T-helper 1 cell treated with Interleukin-12 subunit alpha and Interleukin-12 subunit beta and Interleukin-4 antibody, amounts not matched to agents 30 μg/mL and 1 μg/mL, for 36 hours (primary cell): Measurements from ENCODE around the gene IFRD2.
"Not testable (repeated sequence)": the region's sequence is repeated elsewhere in the genome, so short reads cannot be mapped to it uniquely, and the experiment has no call there.

Source experiments
- H3K27ac Mint-ChIP-seq: one replicate; pipeline ENCODE4 v1.8.0; 2021; ENCODE audit warnings: mild to moderate bottlenecking, mixed read lengths
- H3K27me3 Mint-ChIP-seq: one replicate; pipeline ENCODE4 v1.8.0; 2021; ENCODE audit warnings: low read depth, mixed read lengths
- H3K36me3 Mint-ChIP-seq: one replicate; pipeline ENCODE4 v1.8.0; 2021; ENCODE audit warnings: low read depth, mixed read lengths
- H3K4me1 Mint-ChIP-seq: one replicate; pipeline ENCODE4 v1.8.0; 2021; ENCODE audit warnings: low read depth, mixed read lengths
- H3K4me3 Mint-ChIP-seq: one replicate; pipeline ENCODE4 v1.8.0; 2021; ENCODE audit warnings: mild to moderate bottlenecking, moderate library complexity, mixed read lengths
- H3K9me3 Mint-ChIP-seq: one replicate; pipeline ENCODE4 v1.8.0; 2021; ENCODE audit warnings: mixed read lengths

Gene IFRD2

DNA sequence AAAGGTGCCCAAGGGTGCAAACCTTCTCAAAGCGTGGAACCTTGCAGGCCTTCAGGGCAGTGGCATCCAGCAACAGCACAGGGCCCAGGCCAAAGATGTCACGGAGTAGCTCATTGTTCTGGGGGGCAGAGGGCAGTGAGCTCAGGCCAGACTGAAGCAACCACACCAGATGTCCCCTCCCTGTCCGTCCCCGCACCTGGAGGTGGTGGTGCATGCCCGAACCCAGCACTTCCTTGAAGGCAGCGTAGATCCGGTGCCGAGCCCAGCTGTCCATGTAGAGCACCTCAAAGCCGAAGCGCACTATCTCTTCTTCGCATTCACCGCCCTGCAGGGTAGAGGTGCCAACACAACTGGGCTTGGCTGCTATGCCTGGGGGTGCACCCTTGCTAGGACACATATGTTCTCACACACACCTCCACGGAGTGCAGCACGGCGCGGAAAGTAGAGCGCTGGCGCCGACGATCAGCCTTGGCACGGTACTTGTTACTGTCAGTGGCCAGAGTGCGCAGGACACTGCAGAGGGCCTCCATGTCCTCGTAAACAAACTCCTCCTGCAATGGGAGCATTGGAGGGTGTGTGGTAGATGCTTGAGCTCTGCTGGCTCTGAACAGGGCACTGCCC is 3.7 kb downstream of the IFRD2 start:
- Mint-ChIP-seq H3K36me3 (peaks cover 6% of the 10 kb centered on the region), H3K4me3 (no peak overlapping the region), H3K4me1 (peaks cover 15% of the 10 kb centered on the region), H3K27me3 (no peaks in the 10 kb centered on the region), H3K27ac (no peak overlapping the region), H3K9me3 (no peaks in the 10 kb centered on the region)

DNA sequence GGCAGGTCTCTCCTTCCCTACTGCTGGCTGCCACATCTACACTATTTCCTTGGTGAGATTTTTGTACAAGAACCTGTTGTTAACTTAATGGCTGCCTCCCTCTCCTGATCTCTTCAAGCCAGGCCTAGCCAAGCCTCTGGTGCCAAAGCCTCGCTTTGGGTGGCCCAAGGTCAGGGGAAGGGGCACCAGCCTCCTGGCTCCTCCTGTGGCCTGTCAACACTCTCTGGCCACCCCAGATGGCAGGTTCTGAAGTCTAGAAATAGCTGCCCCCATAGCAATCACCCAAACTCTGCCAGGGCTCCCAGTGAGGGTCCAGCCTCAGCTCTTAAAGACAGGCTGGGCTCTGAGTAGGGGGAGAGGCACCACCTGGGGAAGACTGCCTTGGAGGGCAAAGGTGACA is 5.0 kb downstream of the IFRD2 start:
- Mint-ChIP-seq H3K27ac (no peak overlapping the region), H3K27me3 (no peaks in the 10 kb centered on the region)

DNA sequence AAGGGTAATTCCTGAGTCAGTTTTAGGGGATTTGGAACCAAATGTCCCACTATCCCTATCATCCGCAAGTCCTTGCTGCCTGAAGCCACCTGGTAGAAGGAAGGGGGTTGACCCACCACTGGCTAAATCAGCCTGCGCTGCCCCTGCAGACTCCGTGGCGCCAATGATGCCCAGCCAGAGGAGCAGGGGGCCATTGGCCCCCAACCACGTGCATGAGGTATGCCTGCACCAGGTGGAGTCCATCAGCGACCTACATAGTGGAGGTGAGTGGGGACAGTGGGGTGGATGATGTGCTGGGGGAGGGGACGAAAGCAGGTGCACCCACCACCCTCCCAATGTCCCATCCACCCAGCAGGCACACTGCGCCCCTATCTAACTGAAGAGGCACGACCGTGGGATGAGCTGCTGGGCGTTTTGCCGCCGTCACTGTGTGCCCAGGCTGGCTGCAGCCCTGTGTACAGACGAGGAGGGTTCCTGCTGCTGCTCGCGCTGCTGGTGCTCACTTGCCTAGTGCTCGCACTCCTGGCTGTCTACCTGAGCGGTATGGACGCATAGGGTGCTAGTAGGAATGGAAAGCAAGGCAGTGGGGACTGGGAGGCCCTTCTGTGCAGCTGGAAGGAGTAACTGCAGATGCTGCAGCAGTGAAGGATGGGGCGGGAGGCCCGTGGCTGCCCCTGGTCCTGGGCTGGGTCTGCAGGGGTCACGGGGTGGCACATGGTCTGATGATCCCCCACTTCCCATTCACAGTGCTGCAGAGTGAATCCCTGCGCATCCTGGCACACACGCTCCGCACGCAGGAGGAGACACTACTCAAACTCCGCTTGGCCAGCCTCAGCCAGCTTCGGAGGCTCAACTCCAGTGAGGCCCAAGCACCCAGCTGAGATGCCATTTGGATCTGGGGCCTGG is 5.7 kb downstream of the IFRD2 start:
- H3K27ac Mint-ChIP-seq, result no peak overlapping the region
- no peaks in the 10 kb centered on the region for H3K9me3 Mint-ChIP-seq
- no peaks in the 10 kb centered on the region for H3K27me3 Mint-ChIP-seq
- peaks cover 6% of the 10 kb centered on the region for H3K36me3 Mint-ChIP-seq
- peaks cover 5% of the 10 kb centered on the region for H3K4me1 Mint-ChIP-seq
- H3K4me3 Mint-ChIP-seq, result no peak overlapping the region

More for the DNA sequence above, 5.0 kb downstream of the IFRD2 start:
- Mint-ChIP-seq H3K36me3 (peaks cover 6% of the 10 kb centered on the region), H3K4me1 (peaks cover 5% of the 10 kb centered on the region), H3K4me3 (no peak overlapping the region), H3K9me3 (no peaks in the 10 kb centered on the region)

DNA sequence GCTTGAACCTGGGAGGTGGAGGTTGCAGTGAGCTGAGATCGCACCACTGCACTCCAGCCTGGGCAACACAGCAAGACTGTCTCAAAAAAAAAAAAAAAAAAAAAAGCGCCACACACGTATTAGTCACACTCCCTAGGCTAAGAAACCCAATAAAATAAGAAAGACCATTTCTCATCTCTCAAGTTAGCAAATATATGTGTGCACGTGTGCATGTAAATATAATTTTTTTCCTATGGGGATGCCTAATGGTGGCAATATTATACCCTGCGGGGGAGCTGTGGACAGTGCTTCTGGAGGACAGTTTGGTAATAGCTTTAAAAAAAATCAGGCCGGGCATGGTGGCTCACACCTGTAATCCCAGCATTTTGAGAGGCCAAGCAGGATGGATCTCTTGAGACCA is 8.1 kb downstream of the IFRD2 start:
- not testable (repeated sequence) for H3K4me1 Mint-ChIP-seq, H3K4me3 Mint-ChIP-seq

DNA sequence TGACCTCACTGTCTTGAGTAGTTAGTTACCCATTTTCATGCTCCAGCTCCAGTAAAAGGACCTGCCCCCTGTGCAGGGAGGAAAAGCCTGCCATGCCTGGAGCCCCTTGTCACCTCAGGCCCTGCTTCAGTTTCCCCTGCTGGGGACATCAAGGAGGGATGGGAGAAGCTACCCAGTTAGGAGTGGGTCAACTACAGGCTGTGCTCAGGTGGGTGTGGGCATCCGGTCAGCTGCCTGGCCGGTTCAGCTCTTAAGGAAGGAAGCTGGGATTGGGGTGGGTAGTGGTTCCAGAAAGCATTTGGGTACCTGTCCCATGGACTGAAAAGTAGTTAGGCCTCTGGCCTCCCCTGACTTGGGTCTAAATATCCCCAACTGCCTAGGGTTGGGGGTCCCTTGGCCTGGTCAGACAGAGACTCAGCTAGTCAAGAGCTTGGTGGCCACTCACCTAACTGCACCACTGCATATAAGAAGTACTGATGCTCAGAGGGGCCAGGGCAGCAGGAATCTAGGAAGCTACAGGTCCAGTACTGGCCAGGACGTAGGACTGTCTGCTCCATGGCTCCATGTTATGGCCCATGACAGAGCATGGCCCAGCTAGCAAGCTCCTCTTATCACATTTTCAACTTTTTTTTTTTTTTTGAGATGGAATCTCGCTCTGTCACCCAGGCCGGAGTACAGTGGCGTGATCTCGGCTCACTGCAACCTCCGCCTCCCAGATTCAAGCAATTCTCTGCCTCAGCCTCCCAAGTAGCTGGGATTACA is 12.8 kb downstream of the IFRD2 start:
- Mint-ChIP-seq H3K27me3 (peaks cover 28% of the 10 kb centered on the region), H3K4me1 (peaks cover 9% of the 10 kb centered on the region), H3K27ac (no peak overlapping the region), H3K36me3 (no peaks in the 10 kb centered on the region), H3K9me3 (no peaks in the 10 kb centered on the region), H3K4me3 (no peak overlapping the region)

More for the DNA sequence above, 8.1 kb downstream of the IFRD2 start:
- not testable (repeated sequence) for H3K36me3 Mint-ChIP-seq, H3K27me3 Mint-ChIP-seq, H3K9me3 Mint-ChIP-seq, H3K27ac Mint-ChIP-seq

DNA sequence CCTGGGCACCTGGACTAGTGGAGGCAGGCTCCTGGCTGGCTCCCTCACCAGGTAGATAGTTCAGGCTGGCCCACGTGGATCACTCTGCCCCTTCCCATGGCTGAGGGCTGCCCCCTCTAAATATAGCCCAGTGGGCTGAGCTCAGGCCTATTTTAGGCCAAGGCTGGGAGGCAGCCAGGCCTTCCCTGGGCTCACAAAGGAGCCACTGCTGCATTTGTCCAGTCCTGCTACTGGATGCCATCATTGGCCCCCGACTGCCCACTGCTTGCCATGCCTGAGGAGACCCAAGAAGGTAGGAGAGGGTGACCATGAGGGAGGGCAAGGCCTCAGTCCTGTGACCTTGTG is 13.4 kb downstream of the IFRD2 start, which contains the start of gene LSMEM2:
Gene LSMEM2, plus strand, starts transcription at position 208 of the 345 bp plus-strand sequence. Its CDS starts 27 bp downstream, at position 235.
- Mint-ChIP-seq H3K27ac (no peak within 1 kb of the TSS), H3K27me3 (peaks cover 33% of the 10 kb centered on the region), H3K9me3 (no peaks in the 10 kb centered on the region), H3K4me3 (no peak within 1 kb of the TSS), H3K36me3 (no peaks in the 10 kb centered on the region), H3K4me1 (peaks cover 13% of the 10 kb centered on the region)

DNA sequence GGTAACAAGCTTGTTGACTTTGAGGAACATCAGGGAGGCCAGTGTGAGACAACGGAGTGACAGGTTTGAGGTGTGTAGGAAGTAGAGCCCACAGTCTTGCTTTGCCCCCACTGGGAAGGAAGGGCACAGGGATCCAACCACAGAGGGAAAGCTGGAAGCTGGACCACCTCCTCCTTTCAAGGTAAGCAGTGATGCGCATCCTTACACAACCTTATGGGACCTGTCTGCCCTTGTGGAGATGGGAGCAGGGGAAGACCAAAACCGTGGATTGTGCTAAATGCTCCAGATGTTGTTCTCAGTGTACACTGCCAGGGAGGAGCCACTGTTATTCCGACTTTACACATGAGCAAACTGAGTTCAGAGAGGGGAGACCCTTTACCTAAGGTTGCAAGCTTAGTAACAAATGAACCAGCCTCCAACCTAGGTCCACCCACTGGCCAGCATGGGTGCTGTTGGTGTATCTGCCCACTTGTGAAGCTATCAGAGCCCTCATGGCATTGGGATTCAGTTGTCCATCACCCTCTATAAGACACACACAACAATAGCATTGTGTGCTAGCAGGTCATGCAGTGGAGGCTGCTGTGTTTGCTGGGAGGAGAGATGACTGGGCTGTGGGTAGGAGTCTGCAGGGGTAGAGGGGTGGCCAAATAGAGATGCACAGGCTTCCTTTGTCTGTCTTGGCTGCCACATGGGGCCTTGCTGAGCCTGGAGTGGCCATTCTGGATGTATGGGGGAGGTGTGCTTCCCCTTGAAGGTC is 13.9 kb downstream of the IFRD2 start:
- H3K4me3 Mint-ChIP-seq, result no peak overlapping the region
- H3K27ac Mint-ChIP-seq, result no peak overlapping the region
- no peaks in the 10 kb centered on the region for H3K36me3 Mint-ChIP-seq
- peaks cover 13% of the 10 kb centered on the region for H3K4me1 Mint-ChIP-seq
- H3K9me3 Mint-ChIP-seq, result no peaks in the 10 kb centered on the region
- peaks cover 33% of the 10 kb centered on the region for H3K27me3 Mint-ChIP-seq

DNA sequence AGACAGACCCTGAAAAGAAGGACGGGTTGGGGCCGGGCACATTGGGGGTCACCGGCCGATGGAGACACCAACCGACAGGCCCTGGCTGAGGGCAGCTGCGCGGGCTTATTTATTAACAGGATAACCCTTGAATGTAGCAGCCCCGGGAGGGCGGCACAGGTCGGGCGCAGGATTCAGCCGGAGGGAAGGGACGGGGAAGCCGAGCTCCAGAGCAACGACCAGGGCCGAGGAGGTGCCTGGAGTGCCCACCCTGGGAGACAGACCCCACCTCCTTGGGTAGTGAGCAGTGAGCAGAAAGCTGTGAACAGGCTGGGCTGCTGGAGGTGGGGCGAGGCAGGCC is 15.5 kb downstream of the IFRD2 start:
- Mint-ChIP-seq H3K9me3 (no peaks in the 10 kb centered on the region), H3K4me1 (peaks cover 18% of the 10 kb centered on the region), H3K4me3 (no peak overlapping the region), H3K27ac (no peak overlapping the region), H3K27me3 (peaks cover 37% of the 10 kb centered on the region), H3K36me3 (no peaks in the 10 kb centered on the region)

DNA sequence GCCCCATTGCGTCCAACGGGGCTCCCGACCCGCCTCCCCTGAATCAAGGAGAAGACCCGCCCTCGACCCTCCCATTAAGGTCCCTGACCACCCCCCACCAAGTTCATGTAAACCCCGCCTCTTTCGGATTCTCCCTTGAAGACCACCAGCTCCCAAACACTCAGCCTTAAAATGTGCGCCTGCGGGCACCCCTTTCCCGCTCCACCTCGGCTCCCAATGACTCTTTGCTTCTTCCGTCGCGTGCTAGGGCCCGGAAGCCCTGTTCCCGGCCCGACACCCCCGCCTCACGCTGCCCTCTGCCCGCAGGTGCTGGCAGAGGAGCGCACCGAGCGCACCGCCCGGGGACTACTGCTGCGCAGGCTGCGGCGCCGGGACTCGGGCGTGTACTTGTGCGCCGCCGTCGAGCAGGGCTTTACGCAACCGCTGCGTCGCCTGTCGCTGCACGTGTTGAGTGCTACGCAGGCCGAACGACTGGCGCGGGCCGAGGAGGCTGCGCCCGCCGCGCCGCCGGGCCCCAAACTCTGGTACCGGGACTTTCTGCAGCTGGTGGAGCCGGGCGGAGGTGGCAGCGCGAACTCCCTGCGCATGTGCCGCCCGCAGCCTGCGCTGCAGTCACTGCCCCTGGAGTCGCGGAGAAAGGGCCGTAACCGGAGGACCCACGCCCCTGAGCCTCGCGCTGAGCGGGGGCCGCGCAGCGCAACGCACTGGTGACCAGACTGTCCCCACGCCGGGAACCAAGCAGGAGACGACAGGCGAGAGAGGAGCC is 16.1 kb downstream of the IFRD2 start:
- Mint-ChIP-seq H3K4me3 (peak overlapping the region; percentile 17), H3K9me3 (no peaks in the 10 kb centered on the region), H3K27ac (peak overlapping the region; percentile 15), H3K27me3 (peaks cover 37% of the 10 kb centered on the region), H3K4me1 (peaks cover 21% of the 10 kb centered on the region), H3K36me3 (no peaks in the 10 kb centered on the region)

DNA sequence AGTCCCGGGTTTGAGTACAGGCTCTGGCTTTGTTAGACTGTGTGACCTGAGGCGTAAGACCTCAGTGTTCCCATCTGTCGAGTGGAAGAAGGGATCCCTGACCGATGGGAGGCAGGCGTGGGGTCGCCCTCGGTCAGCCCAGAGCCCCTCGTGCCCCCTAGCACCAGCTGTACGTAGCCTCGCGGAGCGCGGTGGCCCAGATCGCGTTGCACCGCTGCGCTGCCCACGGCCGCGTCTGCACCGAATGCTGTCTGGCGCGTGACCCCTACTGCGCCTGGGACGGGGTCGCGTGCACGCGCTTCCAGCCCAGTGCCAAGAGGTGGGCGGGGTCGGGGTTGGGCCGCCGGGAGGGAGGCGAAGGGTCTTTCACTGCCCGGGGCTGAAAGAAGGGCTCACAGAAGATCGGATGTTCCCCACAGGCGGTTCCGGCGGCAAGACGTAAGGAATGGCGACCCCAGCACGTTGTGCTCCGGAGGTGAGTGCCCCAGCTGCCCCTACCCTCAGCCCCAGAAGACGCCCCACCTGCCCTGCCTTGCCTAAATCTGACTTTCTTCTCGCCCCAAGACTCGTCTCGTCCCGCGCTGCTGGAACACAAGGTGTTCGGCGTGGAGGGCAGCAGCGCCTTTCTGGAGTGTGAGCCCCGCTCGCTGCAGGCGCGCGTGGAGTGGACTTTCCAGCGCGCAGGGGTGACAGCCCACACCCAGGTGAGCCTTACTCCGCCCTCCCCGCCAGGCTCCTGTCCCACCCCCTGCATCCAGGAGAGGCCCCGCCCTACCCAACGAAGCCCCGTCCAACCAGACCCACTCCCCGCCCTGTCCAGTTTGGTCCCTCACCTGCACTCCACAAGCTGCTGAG is 16.9 kb downstream of the IFRD2 start:
- Mint-ChIP-seq H3K27ac (peak overlapping the region; percentile 31), H3K4me1 (peaks cover 21% of the 10 kb centered on the region), H3K36me3 (no peaks in the 10 kb centered on the region), H3K27me3 (peaks cover 37% of the 10 kb centered on the region), H3K4me3 (peak overlapping the region; percentile 17), H3K9me3 (no peaks in the 10 kb centered on the region)

DNA sequence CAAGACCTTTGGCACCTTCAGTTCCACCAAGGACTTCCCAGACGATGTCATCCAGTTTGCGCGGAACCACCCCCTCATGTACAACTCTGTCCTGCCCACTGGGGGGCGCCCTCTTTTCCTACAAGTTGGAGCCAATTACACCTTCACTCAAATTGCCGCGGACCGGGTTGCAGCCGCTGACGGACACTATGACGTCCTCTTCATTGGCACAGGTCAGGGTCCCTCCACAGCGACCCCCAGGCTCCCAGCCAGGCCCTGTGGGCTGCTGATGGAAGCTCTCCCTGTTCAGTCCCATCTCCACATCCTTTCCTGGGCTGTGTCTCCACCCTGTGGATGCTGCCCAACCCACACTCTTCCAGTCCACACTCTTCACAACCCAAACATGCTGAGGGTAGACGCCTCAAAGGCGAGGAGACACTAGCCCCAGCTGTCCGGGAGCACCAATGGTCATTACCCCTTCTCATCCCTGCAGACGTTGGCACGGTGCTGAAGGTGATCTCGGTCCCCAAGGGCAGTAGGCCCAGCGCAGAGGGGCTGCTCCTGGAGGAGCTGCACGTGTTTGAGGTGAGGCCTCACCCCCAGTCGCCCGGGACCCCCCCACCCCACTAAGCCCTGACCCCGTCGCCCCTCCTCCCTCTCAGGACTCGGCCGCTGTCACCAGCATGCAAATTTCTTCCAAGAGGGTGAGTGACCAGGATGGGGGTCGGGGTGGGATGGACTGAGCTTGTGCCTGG is 17.7 kb downstream of the IFRD2 start:
- Mint-ChIP-seq H3K4me1 (peaks cover 21% of the 10 kb centered on the region), H3K27ac (no peak overlapping the region), H3K36me3 (no peaks in the 10 kb centered on the region), H3K9me3 (no peaks in the 10 kb centered on the region), H3K27me3 (peaks cover 37% of the 10 kb centered on the region), H3K4me3 (peak overlapping the region; percentile 58)

DNA sequence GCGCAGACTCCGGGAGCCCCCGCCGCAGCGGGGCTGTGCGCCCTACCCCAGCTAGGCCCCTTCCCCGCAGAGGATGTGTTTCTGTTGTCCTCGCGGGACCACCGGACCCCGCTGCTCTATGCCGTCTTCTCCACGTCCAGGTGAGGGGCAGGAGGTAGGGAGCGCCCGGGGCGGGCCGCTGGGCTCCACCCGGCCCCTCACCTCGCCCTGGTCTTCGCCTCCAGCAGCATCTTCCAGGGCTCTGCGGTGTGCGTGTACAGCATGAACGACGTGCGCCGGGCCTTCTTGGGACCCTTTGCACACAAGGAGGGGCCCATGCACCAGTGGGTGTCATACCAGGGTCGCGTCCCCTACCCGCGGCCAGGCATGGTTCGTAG is 18.6 kb downstream of the IFRD2 start:
- Mint-ChIP-seq H3K9me3 (no peaks in the 10 kb centered on the region), H3K4me1 (peaks cover 21% of the 10 kb centered on the region), H3K36me3 (no peaks in the 10 kb centered on the region), H3K27me3 (peaks cover 38% of the 10 kb centered on the region), H3K4me3 (no peak overlapping the region), H3K27ac (no peak overlapping the region)
